Activated T-helper 1 cell treated with Interleukin-2 at 50 U/mL for 16 hours (primary cell): Measurements from ENCODE around the gene ASB4.

Source experiments
- DNase-seq: peaks from one replicate; pipeline ENCODE4 v3.0.0-alpha.2; 2020; ENCODE audit warnings: low read depth

Gene ASB4

GRCh38 chr7:95526128-95526738, 40.5 kb downstream of the ASB4 start:
- DNase-seq = no peak

GRCh38 chr7:95527033-95527775, 41.5 kb downstream of the ASB4 start:
- no peak for DNase-seq

GRCh38 chr7:95527776-95528250, 42.1 kb downstream of the ASB4 start:
- DNase-seq = no peak

GRCh38 chr7:95529701-95530100, 44.0 kb downstream of the ASB4 start:
- no peak for DNase-seq

GRCh38 chr7:95530881-95531280, 45.1 kb downstream of the ASB4 start:
- no peak for DNase-seq

- DNase-seq = no peak
These were observed 46.0 kb downstream of the ASB4 start for GRCh38 chr7:95531605-95532219.

GRCh38 chr7:95534796-95535195, 49.1 kb downstream of the ASB4 start:
- DNase-seq = no peak

- DNase-seq = no peak
These were observed 49.9 kb downstream of the ASB4 start for GRCh38 chr7:95535662-95536061.

- DNase-seq = no peak
These were observed 51.0 kb downstream of the ASB4 start for GRCh38 chr7:95536656-95537311.

GRCh38 chr7:95537468-95537867, 51.7 kb downstream of the ASB4 start:
- no peak for DNase-seq

GRCh38 chr7:95539426-95539825, 53.7 kb downstream of the ASB4 start:
- DNase-seq = no peak

GRCh38 chr7:95540366-95540765, 54.6 kb downstream of the ASB4 start:
- no peak for DNase-seq

- no peak for DNase-seq
These were observed 57.6 kb downstream of the ASB4 start for GRCh38 chr7:95543312-95543711.

GRCh38 chr7:95544171-95544570, 58.4 kb downstream of the ASB4 start:
- no peak for DNase-seq

GRCh38 chr7:95545007-95545615, 59.4 kb downstream of the ASB4 start:
- DNase-seq = no peak

GRCh38 chr7:95545673-95546072, 59.9 kb downstream of the ASB4 start:
- no peak for DNase-seq

- no peak for DNase-seq
These were observed 60.9 kb downstream of the ASB4 start for GRCh38 chr7:95546647-95547046.

GRCh38 chr7:95547361-95548348, 61.9 kb downstream of the ASB4 start:
- no peak for DNase-seq

- no peak for DNase-seq
These were observed 64.2 kb downstream of the ASB4 start for GRCh38 chr7:95549818-95550529.

GRCh38 chr7:95550546-95550945, 64.8 kb downstream of the ASB4 start:
- DNase-seq = no peak
